ENCODE measurements around the gene RNF207. TPM values are rescaled to one million over a fixed set of nuclear protein-coding genes. Genes with fewer than 3 reads are reported as not detected.

The RNF207 gene
- total RNA-seq, 3 donors from 2014 or later, result 35.4 to 63.9 (median 35.9) TPM

- Histone ChIP-seq H3K36me3 (ENCODE audit: low read depth) (peaks cover 10% of the 10 kb centered on the region), H3K9me3 (no peaks in the 10 kb centered on the region), H3K4me1 (ENCODE audit: low read depth) (no peaks in the 10 kb centered on the region), H3K4me3 (no peak overlapping the region)
- intact Hi-C loops (cut with DNase I, micrococcal nuclease), result no loop called here
- ATAC-seq (no peak), DNase-seq (peak in 2 of 3 donors; percentile 14 to 44)
- TF ChIP-seq, protein P1, sequence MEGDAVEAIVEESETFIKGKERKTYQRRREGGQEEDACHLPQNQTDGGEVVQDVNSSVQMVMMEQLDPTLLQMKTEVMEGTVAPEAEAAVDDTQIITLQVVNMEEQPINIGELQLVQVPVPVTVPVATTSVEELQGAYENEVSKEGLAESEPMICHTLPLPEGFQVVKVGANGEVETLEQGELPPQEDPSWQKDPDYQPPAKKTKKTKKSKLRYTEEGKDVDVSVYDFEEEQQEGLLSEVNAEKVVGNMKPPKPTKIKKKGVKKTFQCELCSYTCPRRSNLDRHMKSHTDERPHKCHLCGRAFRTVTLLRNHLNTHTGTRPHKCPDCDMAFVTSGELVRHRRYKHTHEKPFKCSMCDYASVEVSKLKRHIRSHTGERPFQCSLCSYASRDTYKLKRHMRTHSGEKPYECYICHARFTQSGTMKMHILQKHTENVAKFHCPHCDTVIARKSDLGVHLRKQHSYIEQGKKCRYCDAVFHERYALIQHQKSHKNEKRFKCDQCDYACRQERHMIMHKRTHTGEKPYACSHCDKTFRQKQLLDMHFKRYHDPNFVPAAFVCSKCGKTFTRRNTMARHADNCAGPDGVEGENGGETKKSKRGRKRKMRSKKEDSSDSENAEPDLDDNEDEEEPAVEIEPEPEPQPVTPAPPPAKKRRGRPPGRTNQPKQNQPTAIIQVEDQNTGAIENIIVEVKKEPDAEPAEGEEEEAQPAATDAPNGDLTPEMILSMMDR (IDR thresholded peaks at IDR 0.05), result no peak
These were observed 20.1 kb upstream of the RNF207 start for GRCh38 chr1:6185635-6186382.

DNA sequence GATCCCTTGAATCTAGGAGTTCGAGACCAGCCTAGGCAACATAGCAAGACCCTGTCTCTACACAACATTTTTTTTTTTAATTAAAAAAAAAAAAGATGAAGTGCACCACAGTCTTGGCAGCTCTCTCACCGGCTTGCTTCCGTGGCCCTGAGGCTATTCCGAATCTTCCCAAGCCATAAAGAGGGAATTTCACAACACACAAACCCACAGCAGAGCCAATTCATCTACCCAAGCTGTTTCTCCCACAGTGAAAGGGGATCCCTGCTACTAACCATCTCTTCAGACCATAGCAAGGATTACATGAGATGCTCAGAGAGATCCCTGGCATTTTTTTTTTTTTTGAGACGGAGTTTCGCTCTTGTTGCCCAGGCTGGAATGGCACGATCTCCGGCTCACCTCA, 17.5 kb upstream of the RNF207 start:
- Histone ChIP-seq H3K36me3 (ENCODE audit: low read depth) (peaks cover 10% of the 10 kb centered on the region), H3K4me3 (no peak overlapping the region), H3K4me1 (ENCODE audit: low read depth) (no peaks in the 10 kb centered on the region), H3K9me3 (no peaks in the 10 kb centered on the region)
- ATAC-seq, result no peak
- no peak for DNase-seq
- TF ChIP-seq, protein P1 (IDR thresholded peaks at IDR 0.05), result no peak
- intact Hi-C loops (cut with DNase I, micrococcal nuclease), result no loop called here

DNA sequence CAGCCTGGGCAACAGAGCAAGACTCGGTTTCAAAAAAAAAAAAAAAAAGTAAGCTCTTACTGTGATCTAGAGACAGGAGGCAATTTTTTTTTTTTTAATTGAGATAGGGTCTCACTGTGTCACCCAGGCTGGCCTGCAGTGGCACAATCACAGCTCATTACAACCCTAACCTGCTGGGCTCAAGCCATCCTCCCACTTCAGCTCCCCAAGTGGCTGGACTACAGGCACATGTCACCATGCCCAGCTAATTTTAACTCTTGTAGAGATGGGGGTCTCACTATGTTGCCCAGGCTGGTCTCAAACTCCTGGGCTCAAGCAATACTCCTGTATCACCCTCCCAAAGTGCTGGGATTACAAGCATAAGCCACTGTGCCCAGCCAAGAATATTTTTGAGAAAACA, 14.0 kb upstream of the RNF207 start:
- ATAC-seq (no peak), DNase-seq (no peak)
- intact Hi-C loops (cut with DNase I, micrococcal nuclease), result no loop called here
- no peaks in the 10 kb centered on the region for H3K9me3 ChIP-seq
- H3K36me3 ChIP-seq (ENCODE audit: low read depth), result peaks cover 10% of the 10 kb centered on the region
- no peak overlapping the region for H3K4me3 ChIP-seq
- TF ChIP-seq, protein P1 (IDR thresholded peaks at IDR 0.05), result no peak
- no peaks in the 10 kb centered on the region for H3K4me1 ChIP-seq (ENCODE audit: low read depth)

DNA sequence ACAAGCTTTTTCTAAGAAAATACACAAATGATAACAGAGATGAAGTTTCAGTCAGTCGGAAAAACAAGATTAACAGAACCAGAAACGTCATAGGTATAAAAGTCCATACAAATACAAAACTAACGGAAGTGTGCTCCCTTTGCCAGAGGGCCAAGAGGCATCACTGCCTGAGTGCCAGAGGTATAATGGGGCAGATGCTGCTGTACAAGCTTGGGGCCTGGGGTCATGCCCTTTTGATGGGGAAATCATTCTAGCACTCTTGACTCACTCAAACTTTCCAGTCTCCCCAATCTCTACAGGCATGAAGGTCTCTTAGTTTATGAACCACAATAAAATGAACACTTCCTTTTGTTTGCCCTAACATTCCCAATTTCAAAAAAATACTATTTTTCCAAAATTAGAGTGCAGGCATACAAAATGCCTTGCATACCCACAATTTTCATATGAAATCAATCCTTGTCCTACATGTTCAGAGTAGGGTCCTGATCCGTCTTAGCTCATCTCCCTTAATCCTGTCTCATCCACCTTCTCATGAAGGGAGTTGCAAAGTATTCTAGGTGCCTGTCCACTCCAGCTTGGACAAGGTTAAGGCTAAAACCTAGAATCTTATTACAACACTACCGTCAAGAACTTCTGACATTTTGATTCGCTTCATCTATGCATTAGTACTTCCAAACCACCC, 8.0 kb upstream of the RNF207 start:
- H3K4me1 ChIP-seq (ENCODE audit: low read depth), result peaks cover 6% of the 10 kb centered on the region
- no peak for ATAC-seq
- DNase-seq, result no peak
- no peak overlapping the region for H3K4me3 ChIP-seq
- TF ChIP-seq, protein P1 (IDR thresholded peaks at IDR 0.05), result no peak
- H3K9me3 ChIP-seq, result no peaks in the 10 kb centered on the region
- no peaks in the 10 kb centered on the region for H3K36me3 ChIP-seq (ENCODE audit: low read depth)
- intact Hi-C loops (cut with DNase I, micrococcal nuclease), result no loop called here

GRCh38 chr1:6198646-6199297, 7.1 kb upstream of the RNF207 start:
- DNase-seq (peak in 1 of 3 donors; percentile 36), ATAC-seq (peak; percentile 35)
- TF ChIP-seq, protein P1 (IDR thresholded peaks at IDR 0.05), result no peak
- intact Hi-C loops (cut with DNase I, micrococcal nuclease), result no loop called here
- peak overlapping the region; percentile 76 for H3K4me3 ChIP-seq
- peaks cover 6% of the 10 kb centered on the region for H3K4me1 ChIP-seq (ENCODE audit: low read depth)
- H3K9me3 ChIP-seq, result no peaks in the 10 kb centered on the region
- H3K36me3 ChIP-seq (ENCODE audit: low read depth), result no peaks in the 10 kb centered on the region

Data from mucosa of descending colon (tissue), 3 donors.